H9 (cell line): ENCODE measurements around the gene MAML3. TPM values are rescaled to one million over a fixed set of nuclear protein-coding genes. Genes with fewer than 3 reads are reported as not detected.

Experiments used
- DNase-seq: peaks from one replicate; pipeline ENCODE4 v3.0.0-alpha.2; 2017
- H2AFZ ChIP-seq: one replicate; pipeline ENCODE4 v1.6.1; 2013; ENCODE audit warnings: mild to moderate bottlenecking, low read length, control low read depth, moderate library complexity
- H2AK5ac ChIP-seq: 2 replicates; pipeline ENCODE4 v1.6.1; 2013; ENCODE audit warnings: low read length, control low read depth, mixed read lengths; ENCODE audit not compliant: insufficient read length
- H2BK120ac ChIP-seq: one replicate; pipeline ENCODE4 v1.6.1; 2013; ENCODE audit warnings: low read depth, mild to moderate bottlenecking, low read length, control low read depth, inconsistent platforms; ENCODE audit not compliant: poor library complexity, severe bottlenecking
- H2BK12ac ChIP-seq: 2 replicates; pipeline ENCODE4 v1.6.1; 2013; ENCODE audit warnings: low read length, control low read depth, mixed read lengths, low read depth; ENCODE audit not compliant: insufficient read length
- H2BK15ac ChIP-seq: 2 replicates; pipeline ENCODE4 v1.6.1; 2013; ENCODE audit warnings: low read depth, low read length, control low read depth
- H2BK20ac ChIP-seq: one replicate; pipeline ENCODE4 v1.6.1; 2013; ENCODE audit warnings: low read depth, mild to moderate bottlenecking, low read length, control low read depth, inconsistent platforms; ENCODE audit not compliant: poor library complexity, severe bottlenecking
- H2BK5ac ChIP-seq: 2 replicates; pipeline ENCODE4 v1.6.1; 2013; ENCODE audit warnings: low read length, control low read depth, mixed read lengths; ENCODE audit not compliant: insufficient read length
- H3K14ac ChIP-seq: 2 replicates; pipeline ENCODE4 v1.6.1; 2013; ENCODE audit warnings: low read length, control low read depth; ENCODE audit not compliant: insufficient read depth
- H3K18ac ChIP-seq: 2 replicates; pipeline ENCODE4 v1.6.1; 2013; ENCODE audit warnings: low read depth, mild to moderate bottlenecking, mixed read lengths, low read length, control low read depth; ENCODE audit not compliant: insufficient read length
- H3K23ac ChIP-seq: 2 replicates; pipeline ENCODE4 v1.6.1; 2013; ENCODE audit warnings: low read length, control low read depth, mixed read lengths, low read depth; ENCODE audit not compliant: insufficient read length
- H3K23me2 ChIP-seq: 2 replicates; pipeline ENCODE4 v1.6.1; 2013; ENCODE audit warnings: low read depth, mild to moderate bottlenecking, mixed read lengths, low read length, control low read depth; ENCODE audit not compliant: insufficient read length, poor library complexity, severe bottlenecking
- H3K27ac ChIP-seq: 2 replicates; pipeline ENCODE4 v1.5.1; 2013; ENCODE audit warnings: low read length, control low read depth, mixed read lengths, low read depth; ENCODE audit not compliant: insufficient read length
- H3K27me3 ChIP-seq: 2 replicates; pipeline ENCODE4 v1.6.1; 2013; ENCODE audit warnings: low read length, control low read depth, inconsistent platforms; ENCODE audit not compliant: insufficient read depth
- H3K4ac ChIP-seq: 2 replicates; pipeline ENCODE4 v1.6.1; 2013; ENCODE audit warnings: low read depth, mild to moderate bottlenecking, control low read depth, inconsistent platforms, low read length, moderate library complexity
- H3K4me1 ChIP-seq: 2 replicates; pipeline ENCODE4 v1.6.1; 2013; ENCODE audit warnings: low read length, control low read depth, inconsistent platforms; ENCODE audit not compliant: insufficient read depth
- H3K4me2 ChIP-seq: 2 replicates; pipeline ENCODE4 v1.6.1; 2013; ENCODE audit warnings: low read length, control low read depth, mixed read lengths; ENCODE audit not compliant: insufficient read length, insufficient read depth
- H3K56ac ChIP-seq: 2 replicates; pipeline ENCODE4 v1.6.1; 2013; ENCODE audit warnings: low read depth, mild to moderate bottlenecking, mixed read lengths, low read length, control low read depth; ENCODE audit not compliant: insufficient read length
- H3K79me1 ChIP-seq: 2 replicates; pipeline ENCODE4 v1.6.1; 2013; ENCODE audit warnings: low read depth, mild to moderate bottlenecking, moderate library complexity, low read length, control low read depth, inconsistent platforms; ENCODE audit not compliant: insufficient read depth, poor library complexity, severe bottlenecking
- H3K79me2 ChIP-seq: 2 replicates; pipeline ENCODE4 v1.6.1; 2013; ENCODE audit warnings: low read length, control low read depth, inconsistent platforms; ENCODE audit not compliant: insufficient read depth
- H3K9ac ChIP-seq: 2 replicates; pipeline ENCODE4 v1.6.1; 2013; ENCODE audit warnings: low read length, control low read depth, mixed read lengths; ENCODE audit not compliant: insufficient read length; ENCODE audit errors: extremely low read depth
- H3K9me3 ChIP-seq: one replicate; pipeline ENCODE4 v1.6.1; 2013; ENCODE audit warnings: low read depth, low read length, inconsistent platforms; ENCODE audit not compliant: control insufficient read depth
- H3T11ph ChIP-seq: one replicate; pipeline ENCODE4 v1.6.1; 2013; ENCODE audit warnings: mild to moderate bottlenecking, low read length, control low read depth, inconsistent platforms
- H4K20me1 ChIP-seq: one replicate; pipeline ENCODE4 v1.6.1; 2013; ENCODE audit not compliant: control insufficient read depth, insufficient read length, insufficient read depth
- H4K5ac ChIP-seq: 2 replicates; pipeline ENCODE4 v1.6.1; 2013; ENCODE audit warnings: low read depth, mild to moderate bottlenecking, mixed read lengths, low read length, control low read depth; ENCODE audit not compliant: insufficient read length
- H4K8ac ChIP-seq: replicated peaks from 2 replicates; pipeline ENCODE4 v1.6.1; 2013; ENCODE audit warnings: low read length, control low read depth, mixed read lengths, low read depth; ENCODE audit not compliant: insufficient read length
- H4K91ac ChIP-seq: 2 replicates; pipeline ENCODE4 v1.6.1; 2013; ENCODE audit warnings: low read depth, mild to moderate bottlenecking, moderate library complexity, mixed read lengths, low read length, control low read depth; ENCODE audit not compliant: insufficient read length
- H3K27ac Mint-ChIP-seq, 3 experiments: 2 replicates in 2 of 3; 3 replicates in 1 of 3; pipeline ENCODE4 v1.8.0; 2020 to 2021; ENCODE audit warnings: mixed read lengths in 3 of 3, mild to moderate bottlenecking in 1 of 3, moderate library complexity in 1 of 3
- H3K27me3 Mint-ChIP-seq: 2 replicates; pipeline ENCODE4 v1.8.0; 2021; ENCODE audit warnings: low read depth, mild to moderate bottlenecking, moderate library complexity, mixed read lengths
- H3K36me3 Mint-ChIP-seq, 3 experiments: 2 replicates in 2 of 3; 3 replicates in 1 of 3; pipeline ENCODE4 v1.8.0; 2020 to 2021; ENCODE audit warnings: low read depth in 3 of 3, mixed read lengths in 3 of 3; ENCODE audit not compliant: insufficient read depth in 1 of 3
- H3K4me1 Mint-ChIP-seq, 2 experiments: 2 replicates each; pipeline ENCODE4 v1.8.0; 2020; ENCODE audit warnings: mixed read lengths in 2 of 2
- H3K4me3 Mint-ChIP-seq, 2 experiments: 2 replicates in 1 of 2; 3 replicates in 1 of 2; pipeline ENCODE4 v1.8.0; 2020 to 2021; ENCODE audit warnings: mild to moderate bottlenecking in 2 of 2, mixed read lengths in 2 of 2, moderate library complexity in 1 of 2
- H3K9me3 Mint-ChIP-seq, 2 experiments: 2 replicates in 1 of 2; 3 replicates in 1 of 2; pipeline ENCODE4 v1.8.0; 2020; ENCODE audit warnings: mild to moderate bottlenecking in 2 of 2, mixed read lengths in 2 of 2, moderate library complexity in 1 of 2
- CTCF ChIP-seq: fragments of 200-600 bp; sonication (generic); conservative IDR thresholded peaks from 3 replicates; pipeline ENCODE4 v1.8.0; 2021; ENCODE audit warnings: antibody characterized with exemption, mild to moderate bottlenecking
- WGBS: extraction: QIAGEN DNeasy Blood & Tissue Kit; methylation state at CpG from one replicate; pipeline ENCODE4 v1.1.7; 2013; ENCODE audit warnings: missing lambda C conversion rate, low lambda C conversion rate, mixed read lengths; ENCODE audit not compliant: insufficient read length; ENCODE audit errors: extremely low coverage; 5-methylcytosine and 5-hydroxymethylcytosine counted together
- total RNA-seq: library from RNA; stranded (reverse); gene quantifications from 2 replicates; pipeline ENCODE4 v1.2.1, GENCODE V29; 2021

The MAML3 gene
- total RNA-seq, 1 experiment from 2014 or later, result 3.9 TPM

- no peak for DNase-seq
- Mint-ChIP-seq H3K36me3 (no peaks in the 10 kb centered on the region), H3K4me3 (no peak overlapping the region), H3K27ac (no peak overlapping the region), H3K9me3 (no peaks in the 10 kb centered on the region; a peak in 1 of 5 replicates), H3K27me3 (peaks cover 10% of the 10 kb centered on the region), H3K4me1 (peaks cover 15 to 17% of the 10 kb centered on the region in 2 experiments)
- no peak for TF ChIP-seq CTCF
- Histone ChIP-seq H3K23me2 (no peaks in the 10 kb centered on the region), H3K4ac (no peak overlapping the region), H3K79me1 (no peaks in the 10 kb centered on the region), H3K56ac (no peak overlapping the region), H2BK12ac (no peak overlapping the region), H2BK5ac (no peak overlapping the region), H3K23ac (no peak overlapping the region), H4K20me1 (no peaks in the 10 kb centered on the region), H3K9me3 (no peaks in the 10 kb centered on the region), H2BK120ac (no peak overlapping the region), H4K8ac (no peak overlapping the region), H3K14ac (no peak overlapping the region), H2BK20ac (no peak overlapping the region), H4K5ac (no peak overlapping the region), H3K18ac (no peak overlapping the region), H2AK5ac (no peak overlapping the region), H3T11ph (no peak overlapping the region), H2BK15ac (no peak overlapping the region), H3K9ac (no peak overlapping the region), H3K27ac (no peak overlapping the region), H2AFZ (no peak overlapping the region), H3K4me1 (peaks cover 4% of the 10 kb centered on the region; the same call in 1 of the 2 replicates), H3K79me2 (no peaks in the 10 kb centered on the region), H4K91ac (no peak overlapping the region), H3K4me2 (no peak overlapping the region), H3K27me3 (no peaks in the 10 kb centered on the region)
- WGBS, result no CpG with 5 or more reads among the region's 7 CpGs
Measured at GRCh38 chr4:139987502-139987850, 166.5 kb downstream of the MAML3 start.
